ENCODE results near the gene H1-8. TPM values are rescaled to one million over a fixed set of nuclear protein-coding genes. Genes with fewer than 3 reads are reported as not detected.

The H1-8 gene
- total RNA-seq, 4 donors from 2014 or later, result not detected

DNA sequence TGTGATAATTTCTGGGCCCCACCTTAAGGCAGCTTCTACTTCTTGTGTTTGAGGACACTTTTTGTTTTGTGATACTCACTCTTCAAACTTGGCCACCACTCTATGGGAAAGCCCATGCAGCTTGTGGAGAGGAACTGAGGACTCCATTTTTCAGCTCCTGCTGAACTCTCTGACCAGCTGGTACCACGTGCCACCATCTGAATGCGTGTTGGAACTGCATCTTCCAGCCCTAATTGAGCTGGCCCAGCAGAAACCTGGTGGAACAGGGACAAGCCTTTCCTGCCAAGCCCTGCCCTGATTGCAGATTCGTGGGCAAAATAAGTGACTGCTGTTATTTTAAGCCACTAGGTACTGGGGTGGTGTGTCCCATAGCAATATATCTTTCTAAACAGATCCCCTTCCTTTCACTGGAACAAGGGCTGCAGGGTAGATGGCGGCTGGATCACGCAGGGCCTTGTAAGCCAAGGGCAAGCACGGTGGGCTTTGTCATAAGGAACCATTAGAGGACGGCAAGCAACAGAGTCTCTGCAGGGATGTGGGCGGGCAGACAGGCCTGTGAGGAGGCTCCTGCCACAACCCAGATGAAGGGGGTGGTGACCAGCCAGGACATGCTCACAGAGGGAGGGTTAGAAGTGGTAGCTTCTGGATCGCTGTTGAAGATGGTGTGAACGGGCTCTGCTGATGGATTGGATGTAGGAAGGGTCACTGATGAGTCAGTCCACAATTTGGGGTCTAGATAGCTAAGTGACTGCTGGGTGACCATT is 9.5 kb downstream of the H1-8 start:
- DNase-seq (ENCODE audit: low spot score in 2 of 2), result no peak
- intact Hi-C loops (cut with DNase I; ENCODE audit: low total_unique reads), result no loop called here
- no peak overlapping the region for H3K4me3 ChIP-seq (ENCODE audit: low read depth, poor library complexity, severe bottlenecking)
- no peak for TF ChIP-seq POLR2A (IDR thresholded peaks at IDR 0.05)
- TF ChIP-seq, protein P1, sequence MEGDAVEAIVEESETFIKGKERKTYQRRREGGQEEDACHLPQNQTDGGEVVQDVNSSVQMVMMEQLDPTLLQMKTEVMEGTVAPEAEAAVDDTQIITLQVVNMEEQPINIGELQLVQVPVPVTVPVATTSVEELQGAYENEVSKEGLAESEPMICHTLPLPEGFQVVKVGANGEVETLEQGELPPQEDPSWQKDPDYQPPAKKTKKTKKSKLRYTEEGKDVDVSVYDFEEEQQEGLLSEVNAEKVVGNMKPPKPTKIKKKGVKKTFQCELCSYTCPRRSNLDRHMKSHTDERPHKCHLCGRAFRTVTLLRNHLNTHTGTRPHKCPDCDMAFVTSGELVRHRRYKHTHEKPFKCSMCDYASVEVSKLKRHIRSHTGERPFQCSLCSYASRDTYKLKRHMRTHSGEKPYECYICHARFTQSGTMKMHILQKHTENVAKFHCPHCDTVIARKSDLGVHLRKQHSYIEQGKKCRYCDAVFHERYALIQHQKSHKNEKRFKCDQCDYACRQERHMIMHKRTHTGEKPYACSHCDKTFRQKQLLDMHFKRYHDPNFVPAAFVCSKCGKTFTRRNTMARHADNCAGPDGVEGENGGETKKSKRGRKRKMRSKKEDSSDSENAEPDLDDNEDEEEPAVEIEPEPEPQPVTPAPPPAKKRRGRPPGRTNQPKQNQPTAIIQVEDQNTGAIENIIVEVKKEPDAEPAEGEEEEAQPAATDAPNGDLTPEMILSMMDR (IDR thresholded peaks at IDR 0.05), result no peak
- WGBS, 2 donors, result 44 to 52% methylated on average over 9 to 10 of the region's 10 CpGs

DNA sequence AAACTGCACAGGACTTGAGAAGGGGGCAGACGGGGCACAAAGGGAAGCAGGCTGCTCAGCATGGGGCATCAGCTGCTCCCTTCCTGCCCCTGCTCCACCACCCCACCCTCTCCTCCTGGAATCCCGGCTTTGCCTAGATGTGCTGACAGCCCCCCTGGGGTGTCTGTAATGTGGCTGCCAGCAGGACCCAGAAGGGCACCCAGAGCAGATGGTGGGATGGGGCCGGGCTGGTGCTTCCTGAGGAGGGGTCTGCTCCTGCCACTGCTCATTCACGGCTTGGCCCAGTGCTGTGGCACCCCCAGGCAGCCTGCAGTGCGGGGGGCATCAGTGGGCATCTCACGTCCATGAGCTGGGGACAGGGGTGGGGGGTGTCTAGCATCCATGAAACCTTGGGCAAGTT is 10.2 kb downstream of the H1-8 start:
- no peak for TF ChIP-seq POLR2A (IDR thresholded peaks at IDR 0.05)
- TF ChIP-seq, protein P1 (IDR thresholded peaks at IDR 0.05), result no peak
- no peak overlapping the region for H3K4me3 ChIP-seq (ENCODE audit: low read depth, poor library complexity, severe bottlenecking)
- 64 to 72% methylated on average over 5 to 6 of the region's 6 CpGs for WGBS, 2 donors
- intact Hi-C loops (cut with DNase I; ENCODE audit: low total_unique reads), result no loop called here
- no peak for DNase-seq (ENCODE audit: low spot score in 2 of 2)

DNA sequence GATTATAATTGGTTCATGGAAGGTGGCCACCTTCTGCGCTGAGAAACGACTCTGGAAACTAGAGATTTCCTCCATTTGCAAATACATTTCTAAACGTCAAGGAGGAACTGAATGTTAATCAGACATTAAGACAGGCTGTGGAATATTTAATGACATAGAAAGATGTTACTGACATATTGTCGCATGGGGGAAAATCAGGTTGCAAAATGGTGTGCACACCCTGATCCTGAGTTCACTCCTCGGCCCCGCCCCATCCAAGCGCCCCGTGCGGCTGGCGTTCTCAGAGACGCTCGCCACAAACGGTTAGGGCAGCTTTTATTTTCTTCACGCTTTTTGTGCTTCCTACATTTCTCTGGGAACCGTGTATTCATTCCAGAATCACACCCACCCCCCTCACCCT is 10.7 kb downstream of the H1-8 start:
- no peak for DNase-seq (ENCODE audit: low spot score in 2 of 2)
- no peak overlapping the region for H3K4me3 ChIP-seq (ENCODE audit: low read depth, poor library complexity, severe bottlenecking)
- intact Hi-C loops (cut with DNase I; ENCODE audit: low total_unique reads), result no loop called here
- TF ChIP-seq, protein P1 (IDR thresholded peaks at IDR 0.05), result no peak
- TF ChIP-seq POLR2A (IDR thresholded peaks at IDR 0.05), result no peak
- 44 to 55% methylated on average over 15 of the region's 15 CpGs for WGBS, 2 donors

DNA sequence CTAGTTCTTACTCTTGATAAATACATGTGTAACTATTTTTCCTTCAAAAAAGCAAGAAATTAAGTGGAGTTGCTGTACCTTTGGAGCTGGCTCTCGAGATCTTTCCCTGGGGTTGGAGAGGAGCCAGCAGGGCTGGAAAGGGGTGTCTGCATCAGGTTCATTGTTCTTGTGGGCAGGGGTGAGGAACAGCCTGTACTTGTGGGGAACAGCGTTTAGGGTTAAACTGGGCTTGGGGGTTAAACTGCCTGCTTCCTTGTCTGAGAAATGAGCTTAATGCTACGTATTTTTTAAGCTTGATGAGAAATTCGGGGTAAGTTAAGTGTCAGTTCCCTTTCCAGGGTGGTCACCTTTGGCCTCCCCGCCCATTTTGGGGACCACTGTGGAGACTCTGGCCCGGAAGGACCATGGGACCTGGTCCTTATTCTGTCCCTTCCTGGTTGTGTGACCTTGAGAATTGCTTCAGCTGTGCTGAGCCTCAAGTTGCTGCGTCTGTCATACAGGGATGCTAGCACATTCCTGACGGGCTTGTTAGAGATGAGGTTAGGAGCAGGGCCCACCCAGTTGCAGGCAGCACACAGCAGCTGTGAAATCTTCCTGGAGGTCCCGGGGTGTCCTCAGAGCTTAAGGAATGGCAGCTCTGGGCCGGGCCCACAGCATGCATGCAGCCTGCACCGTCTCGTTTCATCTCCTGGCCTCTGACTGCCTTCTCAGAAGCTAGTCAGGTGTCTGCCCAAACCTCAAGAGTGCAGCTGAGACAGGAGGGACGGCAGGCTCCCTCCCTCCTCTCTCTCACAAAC is 11.6 kb downstream of the H1-8 start:
- no peak for DNase-seq (ENCODE audit: low spot score in 2 of 2)
- no peak overlapping the region for H3K4me3 ChIP-seq (ENCODE audit: low read depth, poor library complexity, severe bottlenecking)
- WGBS, 2 donors, result 56 to 62% methylated on average over 13 of the region's 13 CpGs
- TF ChIP-seq, protein P1 (IDR thresholded peaks at IDR 0.05), result no peak
- TF ChIP-seq POLR2A (IDR thresholded peaks at IDR 0.05), result no peak
- intact Hi-C loops (cut with DNase I; ENCODE audit: low total_unique reads), result no loop called here

DNA sequence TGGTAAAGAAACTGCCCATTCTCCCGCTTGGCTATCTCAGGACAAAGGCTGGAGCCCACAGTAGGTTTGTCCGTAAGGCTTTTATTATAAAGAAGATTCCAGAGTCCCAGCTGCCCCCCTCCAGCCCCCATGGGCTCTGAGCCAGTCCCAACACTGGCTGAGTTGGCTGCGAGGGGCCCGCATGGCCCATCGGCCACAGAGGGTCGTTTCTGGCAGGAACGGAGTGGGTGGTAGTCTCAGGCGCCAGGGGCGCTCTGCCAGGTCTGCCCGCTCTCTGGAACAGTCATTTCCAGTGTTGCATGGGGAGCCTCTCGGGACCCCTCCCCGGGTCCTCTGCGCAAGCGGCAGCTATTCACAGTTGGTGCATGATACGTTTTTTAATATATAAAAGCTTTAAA is 12.2 kb downstream of the H1-8 start:
- no peak overlapping the region for H3K4me3 ChIP-seq (ENCODE audit: low read depth, poor library complexity, severe bottlenecking)
- intact Hi-C loops (cut with DNase I; ENCODE audit: low total_unique reads), result no loop called here
- WGBS, 2 donors, result 76 to 82% methylated on average over 15 of the region's 15 CpGs
- no peak for TF ChIP-seq POLR2A (IDR thresholded peaks at IDR 0.05)
- TF ChIP-seq, protein P1 (IDR thresholded peaks at IDR 0.05), result no peak
- no peak for DNase-seq (ENCODE audit: low spot score in 2 of 2)
